HL-60 (cell line): ENCODE results near the gene FCGBP.

Experiments used
- CTCF ChIP-seq: IDR thresholded peaks from one replicate; pipeline ENCODE4 v1.5.1; 2011; ENCODE audit warnings: low read length, control low read depth, inconsistent platforms; ENCODE audit not compliant: insufficient read depth
- GABPA ChIP-seq: IDR thresholded peaks from 2 replicates; pipeline ENCODE4 v1.6.1; 2012; ENCODE audit warnings: low read depth
- POLR2AphosphoS5 ChIP-seq: IDR thresholded peaks from 2 replicates; pipeline ENCODE4 v1.6.1; 2012; ENCODE audit warnings: low read depth
- SPI1 ChIP-seq: IDR thresholded peaks from 2 replicates; pipeline ENCODE4 v1.6.1; 2012; ENCODE audit warnings: low read depth, mild to moderate bottlenecking, borderline replicate concordance

- TF ChIP-seq CTCF (no peak), POLR2AphosphoS5 (no peak), SPI1 (no peak), GABPA (no peak)
Observed at GRCh38 chr19:39935364-39935661, 879 bp upstream of the FCGBP start.
